H7 (cell line): Measurements from ENCODE around the gene MLYCD. TPM values are rescaled to one million over a fixed set of nuclear protein-coding genes. Genes with fewer than 3 reads are reported as not detected.

ENCODE experiments used
- DNase-seq: peaks from one replicate; pipeline ENCODE4 v3.0.0; 2012
- H3K27me3 ChIP-seq: 2 replicates; pipeline ENCODE4 v1.6.0; 2011; ENCODE audit warnings: mild to moderate bottlenecking, low read length; ENCODE audit not compliant: control insufficient read depth, insufficient read depth
- H3K36me3 ChIP-seq: replicated peaks from 2 replicates; pipeline ENCODE4 v1.5.1; 2011; ENCODE audit warnings: low read length; ENCODE audit not compliant: control insufficient read depth, insufficient read depth
- H3K4me3 ChIP-seq: 2 replicates; pipeline ENCODE4 v1.5.1; 2011; ENCODE audit warnings: low read depth, mild to moderate bottlenecking, control low read depth, low read length, moderate library complexity; ENCODE audit not compliant: insufficient read depth
- total RNA-seq: library from RNA; depleted of rRNA; stranded (reverse); fragments of >200 nt; shearing (Covaris generic); gene quantifications from 2 replicates; pipeline ENCODE4 v1.2.3, GENCODE V29; 2014

The MLYCD gene
- total RNA-seq, 1 experiment from 2014 or later = 2.3 TPM

- no peak for DNase-seq
- Histone ChIP-seq H3K36me3 (no peaks in the 10 kb centered on the region), H3K4me3 (no peak overlapping the region), H3K27me3 (no peaks in the 10 kb centered on the region)
These were observed 12.5 kb upstream of the MLYCD start for GRCh38 chr16:83886199-83886971.

- Histone ChIP-seq H3K36me3 (no peaks in the 10 kb centered on the region), H3K4me3 (no peak overlapping the region), H3K27me3 (no peaks in the 10 kb centered on the region)
- DNase-seq = no peak
These were observed 11.8 kb upstream of the MLYCD start for GRCh38 chr16:83887080-83887479.

DNA sequence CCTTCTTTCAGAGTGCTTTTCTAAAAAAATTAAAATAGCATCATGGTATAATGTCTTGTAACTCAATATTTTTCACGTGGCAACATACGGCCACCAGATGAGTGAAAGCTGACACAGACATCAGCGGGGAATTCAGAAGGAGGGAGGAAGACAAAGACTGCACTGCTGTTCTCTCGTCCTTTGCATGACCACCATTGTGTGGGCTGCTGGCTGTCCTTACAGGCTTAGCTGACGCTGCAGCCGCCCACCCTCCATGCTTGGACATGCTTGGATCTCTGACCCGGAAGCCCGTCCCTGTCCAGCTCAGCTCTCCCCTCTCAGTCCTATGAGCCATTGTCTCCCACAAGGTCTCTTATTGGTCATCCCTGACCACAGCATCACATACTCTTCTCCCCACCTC, 11.4 kb upstream of the MLYCD start:
- DNase-seq = no peak
- Histone ChIP-seq H3K36me3 (no peaks in the 10 kb centered on the region), H3K4me3 (no peak overlapping the region), H3K27me3 (no peaks in the 10 kb centered on the region)

GRCh38 chr16:83888672-83889044, 10.3 kb upstream of the MLYCD start:
- no peaks in the 10 kb centered on the region for H3K27me3 ChIP-seq
- no peak for DNase-seq
- no peak overlapping the region for H3K4me3 ChIP-seq
- no peaks in the 10 kb centered on the region for H3K36me3 ChIP-seq

DNA sequence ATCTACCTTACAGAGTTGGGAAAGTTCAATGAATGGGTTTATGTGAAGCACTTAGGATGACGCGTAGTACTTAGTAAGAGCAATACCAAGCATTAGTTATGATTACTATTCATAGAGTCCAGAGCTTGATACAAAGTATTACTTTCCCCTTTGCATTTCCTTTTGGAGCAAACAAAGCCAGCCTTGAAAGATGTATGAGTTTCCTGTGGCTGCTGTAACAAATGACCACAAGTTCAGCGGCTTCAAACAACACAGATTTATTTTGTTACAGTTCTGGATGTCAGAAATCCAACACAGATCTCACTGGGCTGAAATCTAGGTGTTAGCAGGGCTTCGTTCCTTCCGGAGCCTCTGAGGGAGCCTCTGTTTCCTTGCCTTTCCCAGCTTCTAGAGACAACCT, 8.6 kb upstream of the MLYCD start:
- DNase-seq = no peak
- Histone ChIP-seq H3K36me3 (no peaks in the 10 kb centered on the region), H3K27me3 (no peaks in the 10 kb centered on the region), H3K4me3 (no peak overlapping the region)

- no peak overlapping the region for H3K4me3 ChIP-seq
- H3K36me3 ChIP-seq = no peaks in the 10 kb centered on the region
- no peak for DNase-seq
- no peaks in the 10 kb centered on the region for H3K27me3 ChIP-seq
These were observed 7.2 kb upstream of the MLYCD start for GRCh38 chr16:83891742-83892141.

DNA sequence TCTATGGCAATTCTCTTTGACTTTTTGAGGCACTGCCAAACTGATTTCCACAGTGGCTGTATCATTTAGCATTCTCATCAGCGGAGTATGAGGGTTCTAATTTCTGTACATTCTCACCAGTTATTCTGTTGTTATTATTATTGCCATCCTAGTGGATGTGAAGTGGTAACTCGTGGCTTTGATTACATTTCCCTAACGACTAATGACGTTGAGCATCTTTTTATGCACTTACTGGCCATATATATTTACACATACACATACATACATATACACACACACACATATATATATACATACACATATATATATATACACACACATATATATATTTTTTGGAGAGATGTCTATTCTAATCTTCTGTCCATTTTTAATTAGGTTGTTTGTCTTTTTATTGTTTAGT, 3.7 kb upstream of the MLYCD start:
- DNase-seq = no peak
- H3K4me3 ChIP-seq = no peak overlapping the region
- peaks cover 12% of the 10 kb centered on the region; the same call in 1 of the 2 replicates for H3K27me3 ChIP-seq
- no peaks in the 10 kb centered on the region for H3K36me3 ChIP-seq

DNA sequence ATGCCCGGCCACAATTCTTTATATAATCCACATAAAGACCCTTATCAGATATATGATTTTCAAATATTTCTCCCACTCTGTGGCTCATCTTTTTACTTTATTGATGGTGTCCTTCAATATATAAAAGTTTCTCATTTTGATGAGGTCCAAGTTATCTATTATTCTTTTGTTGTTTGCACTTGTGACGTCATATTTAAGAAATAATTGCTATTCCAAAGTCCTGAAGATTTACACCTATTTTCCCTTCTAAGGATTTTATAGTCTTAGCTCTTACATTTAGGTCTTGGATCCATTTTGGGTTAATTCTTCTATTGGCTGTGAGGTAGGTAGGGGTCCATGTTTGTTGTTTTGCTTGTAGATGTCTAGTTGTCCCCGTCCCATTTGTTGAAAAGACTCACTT, 3.0 kb upstream of the MLYCD start:
- Histone ChIP-seq H3K4me3 (no peak overlapping the region), H3K27me3 (peaks cover 12% of the 10 kb centered on the region; the same call in 1 of the 2 replicates), H3K36me3 (no peaks in the 10 kb centered on the region)
- no peak for DNase-seq

GRCh38 chr16:83899272-83899897, 470 bp downstream of the MLYCD start:
- DNase-seq = peak; percentile 81
- H3K4me3 ChIP-seq = peak overlapping the region; percentile 76
- peaks cover 12% of the 10 kb centered on the region; the same call in 1 of the 2 replicates for H3K27me3 ChIP-seq
- no peaks in the 10 kb centered on the region for H3K36me3 ChIP-seq

- H3K27me3 ChIP-seq = peaks cover 12% of the 10 kb centered on the region; the same call in 1 of the 2 replicates
- no peak for DNase-seq
- H3K36me3 ChIP-seq = 0 out of 2 replicates have a peak, but pooled peaks cover 1% of the 10 kb centered on the region
- peak overlapping the region; percentile 76 for H3K4me3 ChIP-seq
These were observed 1.1 kb downstream of the MLYCD start for GRCh38 chr16:83899978-83900377.

- no peak for DNase-seq
- Histone ChIP-seq H3K27me3 (peaks cover 12% of the 10 kb centered on the region; the same call in 1 of the 2 replicates), H3K4me3 (no peak overlapping the region), H3K36me3 (0 out of 2 replicates have a peak, but pooled peaks cover 1% of the 10 kb centered on the region)
These were observed 1.7 kb downstream of the MLYCD start for GRCh38 chr16:83900571-83900970.

- Histone ChIP-seq H3K27me3 (peaks cover 12% of the 10 kb centered on the region; the same call in 1 of the 2 replicates), H3K4me3 (no peak overlapping the region), H3K36me3 (0 out of 2 replicates have a peak, but pooled peaks cover 1% of the 10 kb centered on the region)
- DNase-seq = no peak
These were observed 2.2 kb downstream of the MLYCD start for GRCh38 chr16:83901101-83901500.

GRCh38 chr16:83903751-83904150, 4.8 kb downstream of the MLYCD start:
- peaks cover 7% of the 10 kb centered on the region; the same call in 1 of the 2 replicates for H3K27me3 ChIP-seq
- H3K4me3 ChIP-seq = no peak overlapping the region
- peaks cover 1% of the 10 kb centered on the region; the same call in 1 of the 2 replicates for H3K36me3 ChIP-seq
- DNase-seq = no peak

GRCh38 chr16:83906683-83907082, 7.8 kb downstream of the MLYCD start:
- H3K36me3 ChIP-seq = peaks cover 1% of the 10 kb centered on the region; the same call in 1 of the 2 replicates
- no peak overlapping the region for H3K4me3 ChIP-seq
- no peak for DNase-seq
- no peaks in the 10 kb centered on the region for H3K27me3 ChIP-seq

DNA sequence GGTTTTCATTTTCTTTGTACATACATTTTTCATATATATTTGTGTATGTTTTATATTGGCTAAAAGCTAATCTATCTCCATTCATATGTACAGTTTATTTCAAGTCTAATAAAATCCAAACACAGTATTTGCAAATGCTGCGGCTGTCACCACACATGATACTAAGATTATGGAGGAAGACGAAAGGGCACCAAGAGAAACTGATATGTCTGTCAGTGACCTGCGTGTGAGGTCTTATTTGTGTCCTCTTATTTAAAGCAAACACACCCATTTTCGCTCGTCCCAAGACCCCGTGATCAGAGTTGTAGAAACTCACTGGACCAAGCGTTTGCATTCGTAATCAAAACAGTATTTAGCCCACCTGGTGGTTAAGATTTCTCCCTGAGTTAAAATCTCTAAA, 8.2 kb downstream of the MLYCD start:
- peaks cover 1% of the 10 kb centered on the region; the same call in 1 of the 2 replicates for H3K36me3 ChIP-seq
- no peaks in the 10 kb centered on the region for H3K27me3 ChIP-seq
- DNase-seq = no peak
- H3K4me3 ChIP-seq = no peak overlapping the region
